ENCODE measurements around the gene VPS41. TPM values are rescaled to one million over a fixed set of nuclear protein-coding genes. Genes with fewer than 3 reads are reported as not detected.

The VPS41 gene
- polyA plus RNA-seq, 1 donor from 2014 or later: 45.4 TPM

- H3K4me1 Mint-ChIP-seq: peaks cover 0 to 3% (median 0%) of the 10 kb centered on the region in 3 donors
- H3K27me3 Mint-ChIP-seq: peaks cover 1% of the 10 kb centered on the region
- H3K27ac Mint-ChIP-seq: no peak overlapping the region
- H3K4me3 Mint-ChIP-seq: no peak overlapping the region
- peaks cover 4% of the 10 kb centered on the region for H3K36me3 Mint-ChIP-seq
- peaks cover 0 to 2% (median under 1%) of the 10 kb centered on the region in 3 donors for H3K9me3 Mint-ChIP-seq
Observed at GRCh38 chr7:38679419-38679818, 229.6 kb downstream of the VPS41 start.

GRCh38 chr7:38678698-38679054 lies 230.3 kb downstream of the VPS41 start:
- H3K9me3 Mint-ChIP-seq: peaks cover 0 to 2% (median 0%) of the 10 kb centered on the region in 3 donors
- peaks cover 1% of the 10 kb centered on the region for H3K27me3 Mint-ChIP-seq
- peaks cover 0 to 3% (median 0%) of the 10 kb centered on the region in 3 donors for H3K4me1 Mint-ChIP-seq
- no peak overlapping the region for H3K27ac Mint-ChIP-seq
- H3K4me3 Mint-ChIP-seq: no peak overlapping the region
- peaks cover 4% of the 10 kb centered on the region for H3K36me3 Mint-ChIP-seq

DNA sequence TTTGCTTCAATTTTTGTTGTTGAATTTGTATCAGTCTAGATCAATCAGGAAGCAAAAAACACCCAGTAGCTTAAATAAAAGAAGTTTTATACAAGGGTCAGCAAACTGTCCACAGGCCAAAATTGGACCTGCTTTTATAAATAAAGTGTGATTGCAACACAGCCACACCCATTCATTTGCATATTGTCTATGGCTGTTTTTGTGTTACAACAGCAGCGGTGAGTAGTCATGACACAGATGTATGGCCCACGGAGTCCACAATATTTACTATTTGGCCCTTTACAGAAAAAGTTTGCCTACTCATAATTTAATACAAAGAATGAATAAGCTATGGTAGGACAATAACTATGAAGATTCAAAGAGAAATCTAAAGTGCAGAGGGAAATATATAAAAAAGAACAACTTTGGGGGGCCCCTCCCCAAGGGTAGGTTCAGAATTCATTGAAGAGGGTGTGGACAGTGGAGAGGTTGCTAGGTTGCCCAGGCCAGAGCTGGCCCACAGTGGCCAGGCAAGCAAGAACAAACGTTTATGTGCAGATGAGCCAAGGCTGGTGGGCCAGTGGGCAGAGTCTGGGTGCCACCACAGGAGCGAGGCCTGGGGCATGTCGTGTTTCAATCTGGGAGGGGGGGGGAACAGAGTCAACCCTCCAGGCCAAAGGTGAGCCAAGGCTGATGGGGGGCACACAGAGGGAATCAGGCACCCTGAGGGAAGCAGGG lies 230.9 kb downstream of the VPS41 start:
- Mint-ChIP-seq H3K27ac (no peak overlapping the region), H3K9me3 (peaks cover 0 to 2% (median 0%) of the 10 kb centered on the region in 3 donors), H3K36me3 (peaks cover 4% of the 10 kb centered on the region), H3K4me3 (no peak overlapping the region), H3K27me3 (peaks cover 1% of the 10 kb centered on the region), H3K4me1 (peaks cover 0 to 3% (median 0%) of the 10 kb centered on the region in 3 donors)

DNA sequence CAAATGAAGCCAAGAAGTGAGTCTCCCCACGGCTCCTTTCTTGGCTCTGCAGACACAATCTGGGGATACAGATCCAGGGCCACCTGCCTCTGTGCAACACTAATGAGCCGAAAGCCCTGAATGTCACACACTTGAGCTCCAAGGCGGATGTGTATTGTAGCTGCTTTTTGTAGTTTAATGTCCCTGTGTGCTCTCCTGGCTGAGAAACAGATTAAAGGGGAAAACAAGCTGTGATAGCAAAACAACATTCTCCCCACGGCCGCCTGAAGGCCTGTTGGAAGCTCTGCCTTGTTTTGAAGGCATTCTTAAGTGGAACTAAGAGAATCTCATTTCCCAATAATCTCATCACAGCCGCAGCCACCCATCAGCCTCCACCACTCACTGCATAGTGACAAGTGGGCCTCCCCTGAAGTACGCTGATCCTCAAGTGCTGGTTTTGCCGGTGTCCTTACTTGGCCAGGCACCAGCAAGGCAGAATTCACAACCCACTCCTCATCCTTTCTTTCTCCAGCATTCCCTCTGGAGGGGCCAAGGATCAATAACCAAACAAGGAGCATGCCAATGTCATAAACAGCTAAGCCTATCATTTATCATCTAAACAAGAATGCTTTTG lies 233.4 kb downstream of the VPS41 start:
- Mint-ChIP-seq H3K4me3 (no peak overlapping the region), H3K4me1 (peaks cover 8 to 18% (median 12%) of the 10 kb centered on the region in 3 donors), H3K36me3 (peaks cover 4% of the 10 kb centered on the region), H3K9me3 (peaks cover 0 to 2% (median 0%) of the 10 kb centered on the region in 3 donors), H3K27ac (no peak overlapping the region), H3K27me3 (peaks cover 5% of the 10 kb centered on the region)

DNA sequence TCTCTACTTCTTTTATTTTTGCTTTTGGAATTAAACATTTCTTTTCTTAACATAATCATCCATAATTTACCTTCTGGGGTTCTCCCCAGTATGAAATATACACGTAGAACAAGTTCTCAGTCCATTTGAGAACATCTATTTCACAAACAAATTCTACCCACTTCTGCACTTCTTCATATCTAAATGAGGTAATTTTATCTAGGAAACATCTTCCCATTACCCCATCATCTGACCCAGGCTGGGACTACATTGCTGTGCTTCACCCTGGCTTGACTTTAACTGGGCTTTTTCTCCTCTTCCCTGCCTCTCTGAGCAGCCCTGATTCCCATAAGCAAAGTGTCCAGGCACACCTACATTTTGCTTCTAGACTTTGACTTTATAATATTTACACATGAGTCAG lies 234.5 kb downstream of the VPS41 start:
- no peak overlapping the region for H3K4me3 Mint-ChIP-seq
- H3K27ac Mint-ChIP-seq: no peak overlapping the region
- H3K4me1 Mint-ChIP-seq: peaks cover 8 to 18% (median 12%) of the 10 kb centered on the region in 3 donors
- peaks cover 5% of the 10 kb centered on the region for H3K36me3 Mint-ChIP-seq
- H3K27me3 Mint-ChIP-seq: peaks cover 7% of the 10 kb centered on the region
- peaks cover 0 to 2% (median 0%) of the 10 kb centered on the region in 3 donors for H3K9me3 Mint-ChIP-seq

DNA sequence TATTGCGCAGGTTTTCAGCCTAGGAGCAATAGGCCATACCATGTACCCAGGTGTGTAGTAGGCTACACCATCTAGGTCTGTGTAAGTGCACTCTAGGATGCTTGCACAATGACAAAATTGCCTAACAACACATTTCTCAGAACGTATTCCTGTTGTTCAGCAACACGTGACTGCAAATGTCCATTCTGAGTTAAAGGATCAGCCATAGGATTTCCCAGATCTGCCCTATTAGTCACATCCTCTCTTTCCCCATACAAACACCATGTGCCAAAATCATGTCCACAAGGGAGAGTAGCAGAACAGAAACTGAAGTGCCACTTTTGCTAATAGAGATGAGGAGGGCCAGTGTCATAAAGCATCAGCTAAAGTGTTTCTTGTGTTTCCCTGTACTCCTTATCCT lies 235.2 kb downstream of the VPS41 start:
- Mint-ChIP-seq H3K4me1 (peaks cover 8 to 18% (median 12%) of the 10 kb centered on the region in 3 donors), H3K4me3 (no peak overlapping the region), H3K36me3 (peaks cover 5% of the 10 kb centered on the region), H3K9me3 (peaks cover 0 to 1% (median 0%) of the 10 kb centered on the region in 3 donors), H3K27ac (no peak overlapping the region), H3K27me3 (peaks cover 9% of the 10 kb centered on the region)

Other genes with a start within 250 kb of the VPS41 start
- gene POU6F2, start 68.7 kb upstream of the VPS41 start, polyA plus RNA-seq: not detected

Data from IgD-negative memory B cell (primary cell).